CD4-positive, alpha-beta T cell treated with Interleukin-6 for 4 hours (primary cell): Measurements from ENCODE around the gene ARHGAP22.

Source experiments
- DNase-seq: peaks from one replicate; pipeline ENCODE4 v3.0.0-alpha.2; 2020; ENCODE audit warnings: mixed read lengths

The ARHGAP22 gene

GRCh38 chr10:48459270-48460150, 145.4 kb downstream of the ARHGAP22 start:
- no peak for DNase-seq

GRCh38 chr10:48458662-48459048, 146.2 kb downstream of the ARHGAP22 start:
- no peak for DNase-seq

- no peak for DNase-seq
These were observed 146.8 kb downstream of the ARHGAP22 start for GRCh38 chr10:48457949-48458661.

- no peak for DNase-seq
These were observed 147.8 kb downstream of the ARHGAP22 start for GRCh38 chr10:48456808-48457761.

GRCh38 chr10:48456361-48456804, 148.5 kb downstream of the ARHGAP22 start:
- no peak for DNase-seq

GRCh38 chr10:48455392-48456151, 149.3 kb downstream of the ARHGAP22 start:
- DNase-seq, result no peak

GRCh38 chr10:48455055-48455391, 149.8 kb downstream of the ARHGAP22 start:
- DNase-seq, result no peak

- no peak for DNase-seq
These were observed 150.4 kb downstream of the ARHGAP22 start for GRCh38 chr10:48454302-48455054.

GRCh38 chr10:48453451-48454301, 151.2 kb downstream of the ARHGAP22 start:
- no peak for DNase-seq

- no peak for DNase-seq
These were observed 151.9 kb downstream of the ARHGAP22 start for GRCh38 chr10:48452879-48453412.

GRCh38 chr10:48451969-48452878, 152.6 kb downstream of the ARHGAP22 start:
- DNase-seq, result no peak

- DNase-seq, result no peak
These were observed 154.0 kb downstream of the ARHGAP22 start for GRCh38 chr10:48450741-48451466.

- no peak for DNase-seq
These were observed 154.6 kb downstream of the ARHGAP22 start for GRCh38 chr10:48450233-48450740.

GRCh38 chr10:48449501-48450232, 155.2 kb downstream of the ARHGAP22 start:
- DNase-seq, result no peak

- DNase-seq, result no peak
These were observed 156.1 kb downstream of the ARHGAP22 start for GRCh38 chr10:48448796-48449195.

GRCh38 chr10:48447356-48448215, 157.3 kb downstream of the ARHGAP22 start:
- no peak for DNase-seq
